Fibroblast of skin of right quadriceps (primary cell): ENCODE data around the gene CINP.

Source experiments
- DNase-seq: peaks from one replicate; pipeline ENCODE4 v3.0.0-alpha.2; 2013

The CINP gene

GRCh38 chr14:102362545-102363181, at the start of gene CINP, which contains the start of gene TECPR2:
CINP (minus strand) TSS chr14:102362890; CDS start chr14:102362851, 39 bp downstream.
TECPR2 (plus strand) TSS chr14:102362941; CDS start chr14:102376722, 13,781 bp downstream.
- peak; percentile 92 for DNase-seq

- no peak for DNase-seq
These were observed 46.0 kb upstream of the CINP start for GRCh38 chr14:102408724-102409123.

- DNase-seq: no peak
These were observed 44.6 kb upstream of the CINP start for GRCh38 chr14:102407258-102407657.

- no peak for DNase-seq
These were observed 40.3 kb upstream of the CINP start for GRCh38 chr14:102403028-102403427.

GRCh38 chr14:102396521-102396920, 33.8 kb upstream of the CINP start:
- DNase-seq: peak; percentile 40

- DNase-seq: no peak
These were observed 32.2 kb upstream of the CINP start for GRCh38 chr14:102394717-102395375.

GRCh38 chr14:102392506-102392905, 29.8 kb upstream of the CINP start:
- no peak for DNase-seq

- peak; percentile 16 for DNase-seq
These were observed 27.6 kb upstream of the CINP start for GRCh38 chr14:102390064-102390855.

- no peak for DNase-seq
These were observed 26.6 kb upstream of the CINP start for GRCh38 chr14:102389246-102389645.

- no peak for DNase-seq
These were observed 24.4 kb upstream of the CINP start for GRCh38 chr14:102387086-102387485.

- DNase-seq: no peak
These were observed 16.1 kb upstream of the CINP start for GRCh38 chr14:102378830-102379229.

- DNase-seq: no peak
These were observed 15.0 kb upstream of the CINP start for GRCh38 chr14:102377696-102378095.

- no peak for DNase-seq
These were observed 12.4 kb upstream of the CINP start for GRCh38 chr14:102375119-102375518.

- no peak for DNase-seq
These were observed 11.6 kb upstream of the CINP start for GRCh38 chr14:102374264-102374663.

GRCh38 chr14:102373110-102373509, 10.4 kb upstream of the CINP start:
- no peak for DNase-seq

GRCh38 chr14:102371361-102371760, 8.7 kb upstream of the CINP start:
- no peak for DNase-seq

GRCh38 chr14:102370305-102370809, 7.7 kb upstream of the CINP start:
- no peak for DNase-seq

- DNase-seq: peak; percentile 39
These were observed 673 bp upstream of the CINP start for GRCh38 chr14:102363182-102363943.

GRCh38 chr14:102362084-102362483, 606 bp downstream of the CINP start:
- peak; percentile 9 for DNase-seq

- DNase-seq: no peak
These were observed 2.3 kb downstream of the CINP start for GRCh38 chr14:102360388-102360787.

- DNase-seq: no peak
These were observed 3.3 kb downstream of the CINP start for GRCh38 chr14:102359341-102359740.

GRCh38 chr14:102356280-102356679, 6.4 kb downstream of the CINP start:
- DNase-seq: no peak

GRCh38 chr14:102353126-102353619, 9.5 kb downstream of the CINP start:
- no peak for DNase-seq
